ENCODE measurements around the gene ATP6V0A4. TPM values are rescaled to one million over a fixed set of nuclear protein-coding genes. Genes with fewer than 3 reads are reported as not detected.

The ATP6V0A4 gene
- total and polyA plus RNA-seq, 7 donors, result not detected

- WGBS, 2 donors, result 70 to 82% methylated on average over 4 of the region's 4 CpGs
- H3K27me3 ChIP-seq, result peaks cover 0 to 4% (median 3%) of the 10 kb centered on the region in 3 donors
- intact Hi-C loops (cut with DNase I), result no loop called here
- no peaks in the 10 kb centered on the region for H3K36me3 ChIP-seq
- peaks cover 0 to 5% (median 0%) of the 10 kb centered on the region in 4 donors for H3K9me3 ChIP-seq
- H3K4me3 ChIP-seq, result no peak overlapping the region
- H3K4me1 ChIP-seq, result no peaks in the 10 kb centered on the region
- no peak for DNase-seq
- no peak overlapping the region for H3K27ac ChIP-seq
- TF ChIP-seq, protein P1, sequence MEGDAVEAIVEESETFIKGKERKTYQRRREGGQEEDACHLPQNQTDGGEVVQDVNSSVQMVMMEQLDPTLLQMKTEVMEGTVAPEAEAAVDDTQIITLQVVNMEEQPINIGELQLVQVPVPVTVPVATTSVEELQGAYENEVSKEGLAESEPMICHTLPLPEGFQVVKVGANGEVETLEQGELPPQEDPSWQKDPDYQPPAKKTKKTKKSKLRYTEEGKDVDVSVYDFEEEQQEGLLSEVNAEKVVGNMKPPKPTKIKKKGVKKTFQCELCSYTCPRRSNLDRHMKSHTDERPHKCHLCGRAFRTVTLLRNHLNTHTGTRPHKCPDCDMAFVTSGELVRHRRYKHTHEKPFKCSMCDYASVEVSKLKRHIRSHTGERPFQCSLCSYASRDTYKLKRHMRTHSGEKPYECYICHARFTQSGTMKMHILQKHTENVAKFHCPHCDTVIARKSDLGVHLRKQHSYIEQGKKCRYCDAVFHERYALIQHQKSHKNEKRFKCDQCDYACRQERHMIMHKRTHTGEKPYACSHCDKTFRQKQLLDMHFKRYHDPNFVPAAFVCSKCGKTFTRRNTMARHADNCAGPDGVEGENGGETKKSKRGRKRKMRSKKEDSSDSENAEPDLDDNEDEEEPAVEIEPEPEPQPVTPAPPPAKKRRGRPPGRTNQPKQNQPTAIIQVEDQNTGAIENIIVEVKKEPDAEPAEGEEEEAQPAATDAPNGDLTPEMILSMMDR (IDR thresholded peaks at IDR 0.05), result no peak
- TF ChIP-seq POLR2A (IDR thresholded peaks at IDR 0.05), result no peak
- no peak for TF ChIP-seq POLR2AphosphoS5 (IDR thresholded peaks at IDR 0.05)
- TF ChIP-seq EP300 (IDR thresholded peaks at IDR 0.05), result no peak
Measured at GRCh38 chr7:138658889-138659288, 139.1 kb downstream of the ATP6V0A4 start.

DNA sequence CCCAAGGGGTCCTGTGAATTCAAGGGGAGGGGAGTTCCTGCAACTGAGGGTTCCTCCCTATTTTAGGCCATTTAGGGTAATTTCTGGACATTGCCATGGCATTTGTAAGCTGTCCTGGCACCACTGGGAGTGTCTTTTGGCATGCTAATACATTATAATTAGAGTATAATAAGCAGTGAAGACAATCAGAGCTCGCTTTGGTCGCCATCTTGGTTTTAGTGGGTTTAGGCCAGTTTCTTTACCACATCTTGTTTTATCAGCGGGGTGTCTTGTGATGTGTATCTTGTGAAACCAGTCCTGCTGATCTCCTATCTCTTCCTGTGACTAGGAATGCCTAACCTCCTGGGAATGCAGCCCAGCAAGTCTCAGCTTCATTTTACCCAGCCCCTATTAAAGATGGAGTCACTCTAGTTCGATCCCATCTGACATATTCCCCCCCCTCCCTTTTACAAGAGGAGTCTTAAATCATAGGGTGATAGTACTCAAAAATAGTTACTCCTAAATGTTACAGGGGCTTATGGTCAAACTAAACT, 140.1 kb downstream of the ATP6V0A4 start:
- Histone ChIP-seq H3K9me3 (peaks cover 0 to 5% (median 0%) of the 10 kb centered on the region in 4 donors), H3K27me3 (no peaks in the 10 kb centered on the region), H3K36me3 (no peaks in the 10 kb centered on the region), H3K4me1 (no peaks in the 10 kb centered on the region), H3K4me3 (no peak overlapping the region), H3K27ac (no peak overlapping the region)
- TF ChIP-seq EP300 (IDR thresholded peaks at IDR 0.05) (no peak), POLR2AphosphoS5 (IDR thresholded peaks at IDR 0.05) (no peak), POLR2A (IDR thresholded peaks at IDR 0.05) (no peak)
- TF ChIP-seq, protein P1 (IDR thresholded peaks at IDR 0.05), result no peak
- 91 to 92% methylated on average over 4 of the region's 4 CpGs for WGBS, 2 donors
- DNase-seq, result no peak
- intact Hi-C loops (cut with DNase I), result no loop called here

GRCh38 chr7:138656952-138657351, 141.0 kb downstream of the ATP6V0A4 start:
- no peak for TF ChIP-seq EP300 (IDR thresholded peaks at IDR 0.05)
- no peak for TF ChIP-seq POLR2AphosphoS5 (IDR thresholded peaks at IDR 0.05)
- no peak for TF ChIP-seq POLR2A (IDR thresholded peaks at IDR 0.05)
- TF ChIP-seq, protein P1 (IDR thresholded peaks at IDR 0.05), result no peak
- Histone ChIP-seq H3K4me1 (no peaks in the 10 kb centered on the region), H3K27me3 (no peaks in the 10 kb centered on the region), H3K27ac (no peak overlapping the region), H3K9me3 (peaks cover 0 to 5% (median 0%) of the 10 kb centered on the region in 4 donors), H3K4me3 (no peak overlapping the region), H3K36me3 (no peaks in the 10 kb centered on the region)
- WGBS, 2 donors, result 95 to 99% methylated on average over 2 of the region's 2 CpGs
- DNase-seq, result no peak
- intact Hi-C loops (cut with DNase I), result no loop called here

Other genes with a start within 250 kb of the ATP6V0A4 start
- not detected for gene SVOPL, start 96.8 kb downstream of the ATP6V0A4 start, total RNA-seq
- 1 to 10 TPM in 2 of 3 donors, not detected in 1; 1.8 to 2.3 TPM for gene SVOPL, start 96.8 kb downstream of the ATP6V0A4 start, polyA plus RNA-seq
- gene TMEM213, start 202 bp downstream of the ATP6V0A4 start, total RNA-seq, result not detected
- gene TMEM213, start 202 bp downstream of the ATP6V0A4 start, polyA plus RNA-seq, result under 1 TPM in 1 of 3 donors, not detected in 2; 0.01 TPM
- gene KIAA1549, start 183.2 kb upstream of the ATP6V0A4 start, total RNA-seq, result 1 to 10 TPM; 1.1 to 3.0 (median 1.2) TPM
- under 1 TPM; under 0.01 to 0.90 (median 0.23) TPM for gene KIAA1549, start 183.2 kb upstream of the ATP6V0A4 start, polyA plus RNA-seq
- 10 to 100 TPM; 11.8 to 27.7 (median 17.0) TPM for gene ZC3HAV1L, start 237.8 kb upstream of the ATP6V0A4 start, total RNA-seq
- gene ZC3HAV1L, start 237.8 kb upstream of the ATP6V0A4 start, polyA plus RNA-seq, result 1 to 10 TPM in 1 of 3 donors, under 1 TPM in 1, not detected in 1; 0.92 to 1.9 TPM